ENCODE results near the gene ZBTB7C. TPM values are rescaled to one million over a fixed set of nuclear protein-coding genes. Genes with fewer than 3 reads are reported as not detected.
A peak's percentile ranks its signal among the peaks of the same experiment; 100 is the strongest.

ZBTB7C gene
- polyA plus RNA-seq, 1 of the 3 experiments (the other 2 are of a cell fraction), result 0.05 TPM

GRCh38 chr18:48134609-48135008 is 274.6 kb downstream of the ZBTB7C start:
- 86% methylated on average over 3 of the region's 5 CpGs for WGBS (ENCODE audit: low lambda C conversion rate)
- no peaks in the 10 kb centered on the region for H3K9me2 ChIP-seq
- no peak for DNase-seq
- no peaks in the 10 kb centered on the region for H3F3A ChIP-seq (replicated peaks; ENCODE audit: insufficient read depth)
- TF ChIP-seq RFX5 (IDR thresholded peaks at IDR 0.05; ENCODE audit: low read length) (no peak), EZH2phosphoT487 (IDR thresholded peaks at IDR 0.05; ENCODE audit: borderline replicate concordance, low read depth) (no peak), NFIC (IDR thresholded peaks at IDR 0.05; ENCODE audit: borderline replicate concordance) (no peak), GABPA (IDR thresholded peaks at IDR 0.05; ENCODE audit: low read depth) (no peak), GATA2 (CRISPR knock-in tag; IDR thresholded peaks at IDR 0.05) (no peak), FOXM1 (IDR thresholded peaks at IDR 0.05; ENCODE audit: low read depth) (no peak), SIN3A (IDR thresholded peaks at IDR 0.05; ENCODE audit: borderline replicate concordance, low read depth, low read length) (no peak), NRF1 (IDR thresholded peaks at IDR 0.05; ENCODE audit: low read depth, low read length) (no peak), USF2 (IDR thresholded peaks at IDR 0.05; ENCODE audit: borderline replicate concordance, low read depth, low read length) (no peak), FOSL2 (IDR thresholded peaks at IDR 0.05; ENCODE audit: borderline replicate concordance, low read depth) (no peak), EP300 (IDR thresholded peaks at IDR 0.05; ENCODE audit: borderline replicate concordance in 1 of 2, low read depth in 1 of 2, low read length in 1 of 2) (no peak), RXRA (IDR thresholded peaks at IDR 0.05; ENCODE audit: borderline replicate concordance, low read depth) (no peak), CHD2 (IDR thresholded peaks at IDR 0.05; ENCODE audit: low read length, partially characterized antibody) (no peak), MEF2A (IDR thresholded peaks at IDR 0.05; ENCODE audit: borderline replicate concordance, low read depth) (no peak), TAF1 (IDR thresholded peaks at IDR 0.05; ENCODE audit: borderline replicate concordance, low read depth, low read length) (no peak)
- TF ChIP-seq, protein P1, sequence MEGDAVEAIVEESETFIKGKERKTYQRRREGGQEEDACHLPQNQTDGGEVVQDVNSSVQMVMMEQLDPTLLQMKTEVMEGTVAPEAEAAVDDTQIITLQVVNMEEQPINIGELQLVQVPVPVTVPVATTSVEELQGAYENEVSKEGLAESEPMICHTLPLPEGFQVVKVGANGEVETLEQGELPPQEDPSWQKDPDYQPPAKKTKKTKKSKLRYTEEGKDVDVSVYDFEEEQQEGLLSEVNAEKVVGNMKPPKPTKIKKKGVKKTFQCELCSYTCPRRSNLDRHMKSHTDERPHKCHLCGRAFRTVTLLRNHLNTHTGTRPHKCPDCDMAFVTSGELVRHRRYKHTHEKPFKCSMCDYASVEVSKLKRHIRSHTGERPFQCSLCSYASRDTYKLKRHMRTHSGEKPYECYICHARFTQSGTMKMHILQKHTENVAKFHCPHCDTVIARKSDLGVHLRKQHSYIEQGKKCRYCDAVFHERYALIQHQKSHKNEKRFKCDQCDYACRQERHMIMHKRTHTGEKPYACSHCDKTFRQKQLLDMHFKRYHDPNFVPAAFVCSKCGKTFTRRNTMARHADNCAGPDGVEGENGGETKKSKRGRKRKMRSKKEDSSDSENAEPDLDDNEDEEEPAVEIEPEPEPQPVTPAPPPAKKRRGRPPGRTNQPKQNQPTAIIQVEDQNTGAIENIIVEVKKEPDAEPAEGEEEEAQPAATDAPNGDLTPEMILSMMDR (IDR thresholded peaks at IDR 0.05), result no peak
- TF ChIP-seq, protein P2, sequence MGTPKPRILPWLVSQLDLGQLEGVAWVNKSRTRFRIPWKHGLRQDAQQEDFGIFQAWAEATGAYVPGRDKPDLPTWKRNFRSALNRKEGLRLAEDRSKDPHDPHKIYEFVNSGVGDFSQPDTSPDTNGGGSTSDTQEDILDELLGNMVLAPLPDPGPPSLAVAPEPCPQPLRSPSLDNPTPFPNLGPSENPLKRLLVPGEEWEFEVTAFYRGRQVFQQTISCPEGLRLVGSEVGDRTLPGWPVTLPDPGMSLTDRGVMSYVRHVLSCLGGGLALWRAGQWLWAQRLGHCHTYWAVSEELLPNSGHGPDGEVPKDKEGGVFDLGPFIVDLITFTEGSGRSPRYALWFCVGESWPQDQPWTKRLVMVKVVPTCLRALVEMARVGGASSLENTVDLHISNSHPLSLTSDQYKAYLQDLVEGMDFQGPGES (IDR thresholded peaks at IDR 0.05; ENCODE audit: low read depth, low read length), result no peak
- no peaks in the 10 kb centered on the region for H3K9me3 ChIP-seq
- ChIA-PET CTCF (interaction anchor here (0.5 to 1.5 kb wide), 7 partner anchors 11 to 106 kb away, joined by 3 to 6 read pairs (median 3); no protein-coding TSS in a partner anchor), POLR2A (interaction anchor here (1.1 kb wide), 1 partner anchor 68 kb away, joined by 3 read pairs; no protein-coding TSS in a partner anchor)
- H3K79me2 ChIP-seq (ENCODE audit: insufficient read depth), result no peaks in the 10 kb centered on the region
- no peak overlapping the region for H2AFZ ChIP-seq (ENCODE audit: low read depth)
- no peak overlapping the region for H3K9ac ChIP-seq
- H3K4me1 ChIP-seq (ENCODE audit: control insufficient read depth in 1 of 2, insufficient read depth in 2 of 2, low read depth in 1 of 2, low read length in 1 of 2), result peaks cover 0 to 60% of the 10 kb centered on the region in 2 experiments; a peak in 2 of 4 replicates
- no peak overlapping the region for H3K4me3 ChIP-seq (ENCODE audit: low read depth in 2 of 2, low read length in 1 of 2)
- peak overlapping the region in 1 of 2 experiments; percentile 64; a peak in 1 of 4 replicates for H3K27ac ChIP-seq (ENCODE audit: low read depth in 2 of 2, low read length in 1 of 2)
- H4K20me1 ChIP-seq (ENCODE audit: insufficient read depth), result no peaks in the 10 kb centered on the region
- no peak overlapping the region for H3K4me2 ChIP-seq
- H3K27me3 ChIP-seq (ENCODE audit: insufficient read depth), result peaks cover 54% of the 10 kb centered on the region
- no peaks in the 10 kb centered on the region for H3K36me3 ChIP-seq (replicated peaks in 1 of 2; ENCODE audit: control insufficient read depth in 1 of 2, insufficient read depth in 2 of 2, low read length in 1 of 2)

Measured in SK-N-SH (cell line).